HG02973 (cell line): ENCODE data around the gene CNTNAP1.
"Not testable (repeated sequence)": the region's sequence is repeated elsewhere in the genome, so short reads cannot be mapped to it uniquely, and the experiment has no call there.

Experiments
- ATAC-seq: cut with Tn5 transposase; IDR thresholded peaks from one replicate; pipeline ENCODE4 v1.9.1; 2021; ENCODE audit warnings: moderate library complexity; ENCODE audit not compliant: unreplicated experiment

The CNTNAP1 gene

DNA sequence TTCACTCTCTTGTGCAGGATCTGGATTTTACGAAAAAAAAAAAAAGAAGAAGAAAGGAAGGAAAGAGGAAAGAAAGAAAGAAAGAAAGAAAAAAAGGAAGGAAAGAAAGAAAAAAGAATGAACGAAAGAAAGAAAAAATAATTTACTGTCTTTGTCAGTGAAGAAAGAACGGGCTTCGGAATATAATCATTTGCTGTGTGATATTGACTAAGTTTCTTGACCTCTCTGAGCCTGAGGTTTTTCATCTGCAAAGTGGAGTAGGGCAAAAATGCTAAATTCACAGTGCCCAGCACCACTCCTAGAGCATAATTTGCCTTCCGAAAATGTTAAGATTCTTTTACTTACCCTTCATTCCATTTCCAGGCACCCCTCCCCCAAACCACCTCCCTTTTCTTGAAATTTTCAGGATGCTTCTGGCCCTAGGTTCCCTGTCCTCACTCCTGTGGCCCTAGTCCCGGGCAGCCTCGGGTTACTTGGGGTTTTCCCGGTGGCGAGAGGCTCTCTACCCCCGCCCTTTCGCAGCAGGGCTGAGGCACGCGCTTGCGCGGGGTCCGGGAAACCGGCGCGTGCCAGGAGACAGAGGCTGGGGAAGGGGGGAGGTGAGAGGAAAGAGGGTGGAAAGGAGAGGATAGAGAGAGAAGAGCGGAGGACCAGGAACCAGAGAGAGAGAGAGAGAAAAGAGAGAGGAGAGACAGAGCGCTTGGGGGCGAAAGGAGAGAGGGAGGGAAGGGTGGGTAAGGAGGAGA, at the start of gene CNTNAP1:
Gene CNTNAP1 (plus strand): TSS at position 556 of the 746 bp plus-strand sequence. CDS start 299 bp downstream, outside the sequence.
- ATAC-seq = no peak

DNA sequence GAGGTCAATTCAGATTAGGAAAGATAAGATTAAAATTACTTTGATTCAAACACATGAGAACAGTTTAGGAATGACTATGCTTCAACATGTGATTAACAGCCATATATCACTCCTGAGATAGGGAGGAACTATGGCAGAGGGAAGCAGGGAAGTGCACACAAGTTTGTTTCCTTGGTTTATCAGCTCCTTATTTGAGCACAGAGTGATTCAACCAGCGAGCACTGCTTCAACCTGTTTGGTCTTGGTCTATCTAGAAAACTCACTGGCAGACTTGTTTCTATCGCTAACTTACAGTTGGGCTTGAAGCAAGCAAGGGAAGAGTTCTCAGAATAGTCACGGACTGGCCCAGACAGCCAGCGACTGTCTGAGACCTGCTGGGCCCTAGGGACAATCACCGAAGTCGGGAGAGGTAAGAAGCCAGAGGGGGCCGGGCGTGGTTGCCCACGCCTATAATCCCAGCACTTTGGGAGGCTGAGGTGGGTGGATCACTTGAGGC, 49.3 kb upstream of the CNTNAP1 start:
- no peak for ATAC-seq

DNA sequence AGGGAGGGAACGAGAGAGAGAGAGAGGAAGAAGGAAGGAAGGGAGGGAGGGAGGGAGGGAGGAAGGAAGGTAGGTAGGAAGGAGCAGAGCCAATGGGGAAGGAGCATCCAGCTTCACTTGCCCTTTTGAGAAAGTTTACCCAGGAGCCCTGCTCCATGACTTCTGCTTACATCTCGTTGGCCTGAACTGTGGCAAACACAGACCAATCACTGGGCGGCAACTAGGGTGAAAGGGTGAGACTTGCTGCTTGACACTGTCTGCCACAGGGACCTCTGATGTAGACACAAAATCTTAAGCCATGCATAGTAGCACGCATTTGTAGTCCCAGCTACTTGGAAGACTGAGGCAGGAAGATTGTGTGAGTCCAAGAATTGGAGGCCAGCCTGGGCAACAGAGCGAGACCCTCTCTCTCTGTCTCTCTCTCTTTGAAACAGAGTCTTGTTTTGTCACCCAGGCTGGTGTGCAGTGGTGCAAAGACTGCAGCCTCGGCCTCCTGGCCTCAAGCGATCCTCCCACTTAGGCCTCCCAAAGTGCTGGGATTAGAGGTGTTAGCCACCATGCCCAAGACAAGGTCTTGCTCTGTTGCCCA, 42.7 kb upstream of the CNTNAP1 start:
- no peak for ATAC-seq

DNA sequence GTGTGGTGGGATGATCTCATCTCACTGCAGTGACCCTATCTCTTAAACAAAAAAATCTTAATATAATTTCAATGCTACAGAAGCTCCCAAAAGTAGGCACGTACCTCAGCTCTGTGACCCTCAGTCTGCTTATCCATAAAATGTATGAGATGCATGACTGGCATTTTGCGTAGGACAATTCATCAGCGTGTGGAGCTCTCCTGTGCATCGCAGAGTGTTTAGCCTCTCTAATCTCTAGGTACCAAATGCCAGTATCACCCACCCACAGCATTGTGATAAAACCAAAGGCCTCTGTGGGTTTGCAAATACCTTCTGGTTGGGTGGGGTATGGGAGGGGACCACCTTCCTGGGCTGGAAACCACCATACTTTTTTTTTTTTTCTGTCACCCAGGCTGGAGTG, 42.2 kb upstream of the CNTNAP1 start:
- ATAC-seq = no peak

DNA sequence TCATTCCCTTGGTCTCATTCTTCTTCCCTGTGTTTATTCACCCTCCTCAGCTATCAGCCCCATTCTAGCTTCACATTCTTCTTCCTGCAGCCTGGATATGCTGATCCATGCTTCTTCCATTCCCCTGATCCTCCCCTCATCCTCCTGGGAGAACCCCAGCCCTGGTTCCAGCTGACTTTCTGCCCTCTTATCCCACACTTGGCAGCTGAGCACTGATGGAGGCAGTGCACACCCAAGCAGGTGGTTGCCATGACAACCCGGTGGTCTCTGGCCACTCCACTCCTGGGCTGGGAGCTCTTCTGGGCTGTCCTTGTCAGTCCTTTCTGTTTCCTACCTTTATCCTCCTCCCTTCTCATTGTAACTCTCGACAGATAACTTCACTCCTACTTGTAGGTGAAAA, 40.0 kb upstream of the CNTNAP1 start:
- ATAC-seq = no peak

DNA sequence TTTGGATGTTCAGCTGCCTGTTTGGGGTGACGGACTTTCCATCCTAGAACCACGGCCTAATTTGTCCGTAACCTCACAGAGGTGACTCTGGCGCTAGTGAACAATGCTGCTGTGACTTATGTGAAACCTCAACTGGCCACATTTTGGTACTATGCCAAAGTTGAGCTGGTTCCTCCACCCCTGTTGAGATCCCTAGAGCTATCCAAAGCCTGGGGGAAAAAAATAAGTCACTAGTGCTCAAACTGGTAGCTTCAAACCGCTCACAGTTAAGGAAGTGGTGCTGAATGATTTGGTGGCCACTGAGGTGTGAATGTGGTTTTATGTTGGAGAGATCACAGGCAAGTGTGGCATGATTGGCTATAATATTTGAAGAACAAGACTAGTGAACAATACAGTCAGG, 34.6 kb upstream of the CNTNAP1 start:
- ATAC-seq = no peak

DNA sequence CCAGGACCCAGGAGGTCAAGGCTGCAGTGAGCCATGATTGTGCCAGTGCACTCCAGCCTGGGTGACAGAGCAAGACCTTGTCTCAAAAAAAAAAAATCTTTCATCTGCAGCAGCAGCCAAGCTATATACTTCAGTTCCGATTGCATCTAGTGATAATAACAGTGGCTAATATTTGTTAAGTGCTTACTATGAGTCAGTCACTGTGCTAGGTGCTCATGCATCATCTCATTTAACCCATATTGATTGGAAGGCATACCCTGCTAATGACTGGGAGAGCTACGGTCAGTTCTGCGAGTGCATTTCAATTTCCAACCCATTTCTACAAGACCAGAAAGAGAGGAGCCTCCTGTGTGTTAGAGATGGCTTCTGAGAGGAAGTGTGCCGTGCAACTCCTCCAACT, 30.9 kb upstream of the CNTNAP1 start:
- ATAC-seq = no peak

DNA sequence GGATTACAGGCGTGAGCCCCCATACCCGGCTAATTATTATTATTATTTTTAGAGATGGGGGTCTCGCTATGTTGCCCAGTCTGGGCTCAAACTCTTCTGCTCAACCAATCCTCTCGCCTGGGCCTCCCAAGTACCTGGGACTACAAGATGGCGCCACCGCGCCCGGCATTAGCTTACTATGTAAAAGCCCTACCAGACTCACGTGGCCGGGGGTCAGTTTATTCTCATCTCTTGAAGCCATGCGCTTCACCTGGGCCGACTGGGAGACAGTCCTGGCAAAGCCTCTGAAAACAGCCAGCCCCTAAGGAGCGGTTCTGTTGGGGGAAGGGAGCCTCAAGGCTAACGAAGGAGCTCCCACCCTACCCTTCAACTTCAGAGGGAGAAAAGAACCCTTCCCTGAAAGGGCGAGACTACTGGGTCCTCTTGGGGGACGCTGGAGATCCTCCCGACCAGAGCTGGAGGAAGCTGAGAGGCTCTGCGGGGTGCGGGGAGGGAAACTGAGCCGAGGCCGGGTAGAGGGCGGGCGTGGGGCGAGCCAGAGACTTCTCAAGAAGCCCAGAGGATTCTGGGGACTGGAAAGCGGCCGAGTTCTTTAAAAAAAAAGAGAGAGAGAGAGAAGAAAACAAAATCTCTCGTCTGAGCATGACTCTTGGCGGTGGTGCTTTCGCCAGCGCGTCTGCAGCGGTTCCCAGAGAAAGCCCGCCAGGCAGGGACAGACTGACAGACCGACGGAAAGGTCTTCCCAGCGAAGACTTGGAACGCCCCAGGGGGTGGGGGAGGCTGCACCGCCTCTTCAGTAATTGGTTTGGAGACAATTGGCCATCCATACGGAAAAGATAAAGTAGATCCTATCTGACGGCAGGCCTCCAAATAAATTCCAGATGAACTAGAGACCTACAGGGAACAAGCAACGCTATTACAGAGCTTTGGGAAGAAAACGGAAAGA, 28.9 kb upstream of the CNTNAP1 start:
- no peak for ATAC-seq

DNA sequence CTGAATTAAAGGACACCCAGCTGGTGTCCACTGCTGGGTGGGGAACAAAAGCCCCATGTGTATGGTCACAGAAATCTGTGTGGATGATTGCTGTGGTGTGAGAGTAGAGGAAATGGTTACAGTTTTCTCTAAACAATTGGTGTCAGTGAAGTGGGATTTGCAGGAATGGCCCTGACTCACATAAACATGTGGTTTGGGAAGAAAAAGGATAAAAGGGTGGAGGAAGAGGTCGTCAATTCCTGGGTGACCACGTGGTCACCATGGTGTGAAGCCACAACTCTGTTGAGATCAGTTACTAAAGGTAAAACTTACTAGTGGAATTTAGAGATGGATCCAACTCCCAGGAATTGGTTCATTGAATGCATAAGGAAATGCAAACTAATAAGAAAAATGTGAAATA, 26.8 kb upstream of the CNTNAP1 start:
- no peak for ATAC-seq

DNA sequence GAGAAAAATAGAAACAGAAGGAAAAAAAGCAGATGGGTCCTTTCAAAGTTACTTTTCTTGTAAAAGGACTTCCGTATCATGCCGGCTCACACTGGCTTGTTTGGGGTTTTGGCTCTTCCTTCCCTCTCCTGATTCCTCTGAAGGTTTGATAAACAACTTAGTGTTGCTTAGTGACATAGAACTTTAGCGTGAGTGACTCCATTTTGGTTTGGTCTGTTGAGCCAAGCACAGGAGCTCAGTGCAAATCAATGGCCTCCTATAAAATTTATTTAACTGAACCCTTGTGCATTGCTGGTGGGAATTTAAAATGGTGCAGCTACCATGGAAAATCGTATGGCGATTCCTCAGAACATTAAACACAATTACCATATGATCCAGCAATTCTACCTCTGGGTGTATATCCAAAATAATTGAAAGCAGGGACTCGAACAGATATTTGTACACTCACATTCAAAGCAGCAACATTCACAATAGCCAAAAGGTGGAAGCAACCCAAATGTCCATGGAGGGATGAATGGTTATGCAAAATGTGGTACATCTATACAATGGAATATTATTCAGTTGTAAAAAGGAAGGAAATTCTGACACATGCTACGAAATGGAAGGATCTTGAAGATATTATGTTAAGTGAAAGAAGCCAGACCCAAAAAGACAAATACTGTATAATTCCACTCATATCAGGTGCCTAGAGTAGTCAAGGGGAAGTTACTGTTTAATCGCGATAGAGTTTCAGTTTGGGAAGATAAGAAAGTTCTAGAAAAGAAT, 24.3 kb upstream of the CNTNAP1 start:
- ATAC-seq = no peak

DNA sequence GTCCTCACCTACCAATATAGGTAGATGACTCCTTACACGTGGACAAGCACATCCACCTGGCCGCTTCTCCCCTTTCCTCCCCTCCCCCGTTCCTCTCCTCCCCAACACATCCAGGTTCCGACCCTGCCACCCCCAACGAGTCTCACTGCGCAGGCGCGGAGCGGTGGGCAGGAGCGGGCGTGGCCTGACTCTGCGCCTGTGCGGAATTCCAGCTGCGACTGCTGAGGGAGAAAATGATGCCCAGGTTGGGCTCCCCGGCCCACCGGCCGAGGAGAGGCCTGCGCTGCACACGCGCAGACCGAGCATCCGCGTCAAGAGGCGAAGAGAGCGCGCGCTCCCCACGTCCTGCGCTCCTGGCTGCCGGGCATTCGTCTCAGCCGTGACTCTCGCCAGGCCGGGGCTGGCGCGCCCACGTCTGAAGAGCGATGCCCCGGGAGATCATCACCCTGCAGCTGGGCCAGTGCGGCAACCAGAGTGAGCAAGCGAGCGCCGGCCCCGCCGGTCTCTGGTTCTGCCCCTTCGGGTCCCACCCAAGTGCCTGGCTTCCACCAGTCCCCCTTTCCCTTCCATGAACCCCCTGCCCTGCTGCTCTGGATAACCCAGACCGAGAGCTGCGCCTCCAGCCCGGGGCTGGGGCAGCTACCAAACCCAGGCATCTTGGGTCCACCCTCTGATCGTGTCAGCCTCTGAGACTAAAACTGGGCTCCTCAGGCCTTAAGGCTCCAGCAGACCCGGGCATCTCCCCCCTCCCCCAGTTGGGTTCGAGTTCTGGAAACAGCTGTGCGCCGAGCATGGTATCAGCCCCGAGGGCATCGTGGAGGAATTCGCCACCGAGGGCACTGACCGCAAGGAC, 23.0 kb upstream of the CNTNAP1 start, which contains the start of gene TUBG2:
Gene TUBG2 (plus strand): TSS at position 206 of the 853 bp plus-strand sequence. CDS start 220 bp downstream, at position 426.
- no peak for ATAC-seq

DNA sequence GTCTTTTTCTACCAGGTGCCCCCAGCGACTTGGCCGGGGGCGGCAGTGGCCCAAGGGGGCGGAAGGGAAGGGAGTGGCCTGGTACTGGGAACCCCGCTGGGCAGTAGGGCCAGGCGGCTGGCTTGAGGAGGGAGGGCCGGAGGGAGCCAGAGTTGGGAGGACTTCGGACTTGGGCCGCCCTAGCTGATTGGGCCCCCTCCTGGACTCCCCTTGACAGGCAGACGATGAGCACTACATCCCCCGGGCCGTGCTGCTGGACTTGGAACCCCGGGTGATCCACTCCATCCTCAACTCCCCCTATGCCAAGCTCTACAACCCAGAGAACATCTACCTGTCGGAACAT, 22.4 kb upstream of the CNTNAP1 start:
- ATAC-seq = not testable (repeated sequence)

DNA sequence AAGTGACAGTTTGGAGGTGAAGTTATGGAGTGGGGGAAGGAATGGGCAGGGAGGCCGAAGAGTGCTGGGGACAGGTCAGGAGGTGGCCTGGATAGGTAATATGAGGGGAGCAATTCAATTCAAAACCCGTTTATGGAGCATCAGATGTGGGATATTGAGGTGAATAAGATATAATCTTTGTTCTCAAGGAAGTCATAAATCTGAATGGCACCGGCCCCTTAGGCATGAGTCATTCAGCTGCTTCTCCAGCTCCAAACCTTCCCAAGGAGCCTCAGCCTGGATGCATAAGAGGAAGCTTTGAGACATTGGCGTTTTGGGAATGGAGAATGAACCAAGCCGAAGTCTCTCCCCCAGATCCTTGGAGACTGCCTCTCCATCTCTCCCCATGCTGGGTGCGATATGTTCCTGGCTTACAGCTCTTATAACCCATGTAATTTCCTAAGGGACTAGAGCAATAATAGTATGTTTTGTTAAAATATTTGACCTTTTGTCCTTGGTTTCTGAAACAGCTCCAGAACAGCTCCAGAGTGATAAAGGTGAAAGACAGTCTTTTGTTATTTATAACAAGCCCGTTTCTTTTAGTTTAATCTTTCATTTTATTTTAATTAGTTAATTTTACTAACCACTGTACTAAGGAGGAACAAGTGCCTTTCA, 21.5 kb upstream of the CNTNAP1 start:
- ATAC-seq = no peak

DNA sequence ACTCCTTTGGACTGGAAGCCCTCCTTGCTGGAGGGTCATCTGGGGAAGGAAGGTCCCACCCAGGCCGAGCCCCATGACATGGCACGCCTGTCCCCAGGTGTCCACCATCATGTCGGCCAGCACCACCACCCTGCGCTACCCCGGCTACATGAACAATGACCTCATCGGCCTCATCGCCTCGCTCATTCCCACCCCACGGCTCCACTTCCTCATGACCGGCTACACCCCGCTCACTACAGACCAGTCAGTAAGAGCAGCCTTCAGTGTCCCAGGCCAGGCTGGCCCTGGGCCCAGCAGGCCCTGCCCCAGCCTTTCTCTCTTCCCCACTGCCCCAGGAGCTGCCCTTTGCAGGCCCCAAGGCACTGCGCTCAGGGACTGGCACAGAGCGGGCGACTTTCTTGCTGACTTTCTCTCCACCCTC, 16.7 kb upstream of the CNTNAP1 start:
- no peak for ATAC-seq

DNA sequence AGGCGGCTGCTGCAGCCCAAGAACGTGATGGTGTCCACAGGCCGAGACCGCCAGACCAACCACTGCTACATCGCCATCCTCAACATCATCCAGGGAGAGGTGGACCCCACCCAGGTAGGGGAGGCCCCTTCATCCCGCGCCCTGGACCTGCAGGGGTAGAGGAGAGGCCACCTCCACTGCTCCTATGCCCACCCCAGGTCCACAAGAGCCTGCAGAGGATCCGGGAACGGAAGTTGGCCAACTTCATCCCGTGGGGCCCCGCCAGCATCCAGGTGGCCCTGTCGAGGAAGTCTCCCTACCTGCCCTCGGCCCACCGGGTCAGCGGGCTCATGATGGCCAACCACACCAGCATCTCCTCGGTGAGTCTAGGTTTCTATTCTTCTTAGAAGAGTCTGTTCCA, 16.2 kb upstream of the CNTNAP1 start:
- not testable (repeated sequence) for ATAC-seq

DNA sequence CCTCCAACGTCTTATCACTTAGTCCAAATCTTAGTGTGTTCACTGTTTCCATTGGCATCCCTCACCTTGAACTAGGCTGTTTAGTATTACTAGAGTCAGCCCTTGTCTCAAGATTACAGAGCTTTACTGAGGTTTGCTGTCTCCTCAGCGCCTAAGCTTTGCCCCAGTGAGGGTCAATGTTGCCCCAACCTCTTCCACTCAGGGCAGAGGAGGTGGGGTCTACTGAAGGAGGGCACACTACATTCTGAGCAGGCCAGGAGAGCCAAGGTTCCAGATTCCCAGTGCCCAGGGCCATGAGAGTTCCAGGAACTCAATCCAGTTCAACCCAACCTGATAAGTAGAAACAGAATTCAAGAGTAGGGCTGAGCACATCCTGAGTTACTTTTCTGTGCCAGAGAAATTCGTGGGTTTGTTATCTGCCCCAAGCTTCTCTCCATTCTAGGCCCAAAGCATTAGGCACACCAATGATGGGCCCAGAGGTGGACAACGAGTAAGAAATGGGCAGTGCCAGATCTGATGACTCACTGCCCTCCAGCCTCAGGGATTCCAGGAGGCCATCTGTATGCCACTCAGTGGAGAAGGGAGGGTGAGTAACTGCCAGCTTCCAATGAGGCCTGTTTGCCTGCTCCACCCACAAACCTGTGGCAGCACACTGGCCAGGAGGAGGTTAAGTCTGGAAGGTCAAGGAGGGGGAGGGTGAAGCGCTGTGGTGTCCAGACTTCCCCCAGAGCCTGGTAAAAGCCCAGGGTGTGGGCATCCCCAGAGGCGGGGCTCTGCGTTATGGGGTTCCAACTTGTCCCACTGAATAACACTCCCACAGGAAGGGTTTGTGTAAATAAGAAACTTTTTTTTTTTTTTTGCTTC, 15.0 kb upstream of the CNTNAP1 start:
- no peak for ATAC-seq

DNA sequence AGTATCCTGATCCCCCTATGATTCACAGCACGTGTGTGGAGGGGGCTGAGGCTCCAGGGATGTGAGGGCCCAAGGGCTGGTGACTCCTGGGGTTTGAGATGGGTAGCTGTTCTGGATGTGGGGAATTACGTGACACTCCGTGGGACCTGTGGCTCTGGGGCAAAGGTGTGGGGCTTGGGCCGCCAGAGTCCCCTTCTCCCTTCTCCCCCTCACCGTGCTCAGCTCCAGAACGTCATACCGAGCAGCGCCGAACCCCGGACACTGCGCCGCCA, 12.7 kb upstream of the CNTNAP1 start:
- ATAC-seq = no peak

DNA sequence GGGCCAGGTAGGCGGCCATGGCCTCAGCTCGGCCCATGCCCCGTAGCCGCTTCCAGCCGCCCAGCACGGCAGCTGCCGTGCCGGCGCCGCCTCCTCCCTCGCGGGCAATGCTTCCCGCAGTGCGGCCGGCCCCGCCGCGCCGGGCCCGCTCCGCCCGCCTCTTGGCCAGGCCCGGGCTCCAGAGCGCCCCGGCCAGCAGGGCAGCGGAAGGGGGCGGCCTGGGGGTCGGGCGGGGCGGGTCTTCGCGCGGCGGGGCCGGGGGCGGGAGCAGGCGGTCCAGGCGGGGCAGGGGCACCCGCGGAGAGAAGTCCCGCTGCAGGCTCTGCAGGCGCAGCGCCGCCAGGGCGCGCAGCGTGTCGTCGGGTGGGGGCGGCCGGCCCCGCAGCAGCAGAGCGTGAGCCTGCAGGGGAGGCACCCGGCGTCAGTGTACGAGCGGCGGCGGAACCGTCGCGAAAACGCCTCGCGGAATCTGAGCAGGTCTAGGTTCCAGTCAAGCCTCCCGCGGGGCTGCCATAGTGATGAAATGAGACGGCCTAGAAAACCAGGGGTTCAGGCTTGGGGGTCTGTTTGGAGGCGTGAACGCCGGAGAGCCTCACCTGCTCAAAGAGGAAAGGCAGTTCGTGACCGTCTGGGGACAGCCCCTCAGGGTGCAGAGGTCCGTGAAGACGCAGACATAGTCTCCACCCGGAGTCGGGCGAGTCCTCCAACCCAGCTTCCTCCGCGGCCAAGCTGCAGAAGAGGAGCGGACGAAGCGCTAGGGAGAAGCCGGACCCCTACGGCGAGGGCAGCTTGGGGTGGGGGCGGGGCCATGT, 12.1 kb upstream of the CNTNAP1 start:
- no peak for ATAC-seq
